PC-9 (cell line): ENCODE results near the gene CCDC148. TPM values are rescaled to one million over a fixed set of nuclear protein-coding genes. Genes with fewer than 3 reads are reported as not detected.

Experiments used
- BruUV-seq: library from RNA; stranded (reverse); fragments of 400-500 nt; replicated peaks from 2 replicates; lab custom pipeline; 2021; lab: Mats Ljungman, UMichigan
- CTCF ChIA-PET: fragments of 300-600 bp; sonication (Branson Sonifier 250); formaldehyde crosslinking; loops from one replicate; lab custom pipeline; 2022; ENCODE audit warnings: antibody characterized with exemption; lab: Charles Lee
- POLR2A ChIA-PET: fragments of 300-600 bp; sonication (Branson Sonifier 250); formaldehyde crosslinking; loops from one replicate; lab custom pipeline; 2022; ENCODE audit warnings: antibody characterized with exemption; ENCODE audit not compliant: unreplicated experiment; lab: Charles Lee
- DNase-seq, 2 experiments: peaks; one replicate each; pipeline versions ENCODE4 v3.0.0 to v3.0.0-alpha.2; 2015 to 2022; ENCODE audit warnings: mixed read lengths in 1 of 2
- H2AFZ ChIP-seq: fragments of 200-600 bp; sonication (generic); 2 replicates; pipeline ENCODE4 v1.8.1; 2017; ENCODE audit warnings: antibody characterized with exemption
- H3F3A ChIP-seq: fragments of 200-600 bp; sonication (generic); 2 replicates; pipeline ENCODE4 v1.8.1; 2017; ENCODE audit warnings: antibody characterized with exemption, mild to moderate bottlenecking, low read depth; ENCODE audit not compliant: insufficient read depth
- H3K27ac ChIP-seq: fragments of 200-600 bp; sonication (generic); 2 replicates; pipeline ENCODE4 v1.6.1; 2016; ENCODE audit warnings: mixed run types
- H3K27me3 ChIP-seq: fragments of 200-600 bp; sonication (generic); 2 replicates; pipeline ENCODE4 v1.6.1; 2016; ENCODE audit warnings: low read depth, mixed run types; ENCODE audit not compliant: insufficient read depth
- H3K36me3 ChIP-seq: fragments of 200-600 bp; sonication (generic); 2 replicates; pipeline ENCODE4 v1.6.1; 2016; ENCODE audit warnings: low read depth, mixed run types
- H3K4me1 ChIP-seq: fragments of 200-600 bp; sonication (generic); replicated peaks from 2 replicates; pipeline ENCODE4 v1.6.1; 2016; ENCODE audit warnings: mixed run types; ENCODE audit not compliant: insufficient read depth
- H3K4me2 ChIP-seq: fragments of 200-600 bp; sonication (generic); 2 replicates; pipeline ENCODE4 v1.6.1; 2017; ENCODE audit warnings: mixed run types
- H3K4me3 ChIP-seq: fragments of 200-600 bp; sonication (generic); 2 replicates; pipeline ENCODE4 v1.6.1; 2016; ENCODE audit warnings: mixed run types
- H3K79me2 ChIP-seq: fragments of 200-600 bp; sonication (generic); 2 replicates; pipeline ENCODE4 v1.6.1; 2017; ENCODE audit warnings: low read depth, mixed run types
- H3K9me2 ChIP-seq: fragments of 200-600 bp; sonication (generic); 2 replicates; pipeline ENCODE4 v1.8.1; 2017; ENCODE audit warnings: mild to moderate bottlenecking; ENCODE audit not compliant: insufficient read depth
- H3K9me3 ChIP-seq: fragments of 200-600 bp; sonication (generic); 2 replicates; pipeline ENCODE4 v1.8.1; 2016; ENCODE audit warnings: low read depth; ENCODE audit not compliant: insufficient read depth
- H4K20me1 ChIP-seq: fragments of 200-600 bp; sonication (generic); 2 replicates; pipeline ENCODE4 v1.8.1; 2017; ENCODE audit not compliant: insufficient read depth
- CTCF ChIP-seq: fragments of 200-600 bp; sonication (generic); conservative IDR thresholded peaks from 2 replicates; pipeline ENCODE4 v1.6.1; 2017; ENCODE audit warnings: mixed run types, antibody characterized with exemption, mild to moderate bottlenecking, moderate library complexity
- EZH2 ChIP-seq: fragments of 200-600 bp; sonication (generic); IDR thresholded peaks from 2 replicates; pipeline ENCODE4 v1.8.0; 2017; ENCODE audit warnings: antibody characterized with exemption, low read depth
- intact Hi-C: fragments of 100-400 bp; cut with micrococcal nuclease; formaldehyde crosslinking; loops from one replicate; pipeline ENCODE4 v1.10.0; 2022; ENCODE audit not compliant: unreplicated experiment
- total RNA-seq: library from RNA; stranded (reverse); gene quantifications from 2 replicates; pipeline ENCODE4 v1.2.3, GENCODE V29; 2021

The CCDC148 gene
- total RNA-seq, 1 experiment from 2014 or later, result 1.8 TPM

- POLR2A ChIA-PET, result no interaction called here
Observed at GRCh38 chr2:158392687-158393086, 63.9 kb downstream of the CCDC148 start.

GRCh38 chr2:158391876-158392275, 64.7 kb downstream of the CCDC148 start:
- DNase-seq, result no peak
- no peaks in the 10 kb centered on the region for H3K4me1 ChIP-seq
- no TSS peak for BruUV-seq
- no peaks in the 10 kb centered on the region for H3K9me3 ChIP-seq
- intact Hi-C loops, result no loop called here
- POLR2A ChIA-PET, result no interaction called here
- H3K9me2 ChIP-seq, result no peaks in the 10 kb centered on the region
- H3K27ac ChIP-seq, result no peak overlapping the region
- H3K36me3 ChIP-seq, result no peaks in the 10 kb centered on the region
- no peaks in the 10 kb centered on the region for H4K20me1 ChIP-seq
- no peak overlapping the region for H3K4me2 ChIP-seq
- no peaks in the 10 kb centered on the region for H3K27me3 ChIP-seq
- CTCF ChIA-PET, result no interaction called here
- TF ChIP-seq CTCF, result no peak
- TF ChIP-seq EZH2, result no peak
- H3K4me3 ChIP-seq, result no peak overlapping the region
- no peak overlapping the region for H2AFZ ChIP-seq
- H3F3A ChIP-seq, result no peaks in the 10 kb centered on the region
- H3K79me2 ChIP-seq, result no peaks in the 10 kb centered on the region

More at GRCh38 chr2:158392687-158393086, 63.9 kb downstream of the CCDC148 start:
- no peak for TF ChIP-seq CTCF
- TF ChIP-seq EZH2, result no peak
- H3K4me1 ChIP-seq, result no peaks in the 10 kb centered on the region
- no peaks in the 10 kb centered on the region for H3K36me3 ChIP-seq
- H3K27me3 ChIP-seq, result no peaks in the 10 kb centered on the region
- no peaks in the 10 kb centered on the region for H4K20me1 ChIP-seq
- H3K9me3 ChIP-seq, result no peaks in the 10 kb centered on the region
- CTCF ChIA-PET, result no interaction called here
- H3K4me2 ChIP-seq, result no peak overlapping the region
- H3K27ac ChIP-seq, result no peak overlapping the region
- no peaks in the 10 kb centered on the region for H3F3A ChIP-seq
- no peaks in the 10 kb centered on the region for H3K79me2 ChIP-seq
- intact Hi-C loops, result no loop called here
- no TSS peak for BruUV-seq
- H3K9me2 ChIP-seq, result no peaks in the 10 kb centered on the region
- H3K4me3 ChIP-seq, result no peak overlapping the region
- no peak for DNase-seq
- no peak overlapping the region for H2AFZ ChIP-seq

- H3K36me3 ChIP-seq, result no peaks in the 10 kb centered on the region
- no peak overlapping the region for H3K4me3 ChIP-seq
- TF ChIP-seq CTCF (no peak), EZH2 (no peak)
- H3K27me3 ChIP-seq, result no peaks in the 10 kb centered on the region
- no peaks in the 10 kb centered on the region for H3K79me2 ChIP-seq
- no peaks in the 10 kb centered on the region for H3K9me3 ChIP-seq
- no peak overlapping the region for H3K27ac ChIP-seq
- no peak for DNase-seq
- no peaks in the 10 kb centered on the region for H4K20me1 ChIP-seq
- BruUV-seq, result no TSS peak
- H2AFZ ChIP-seq, result no peak overlapping the region
- POLR2A ChIA-PET, result no interaction called here
- no peak overlapping the region for H3K4me2 ChIP-seq
- H3K4me1 ChIP-seq, result no peaks in the 10 kb centered on the region
- no peaks in the 10 kb centered on the region for H3F3A ChIP-seq
- intact Hi-C loops, result no loop called here
- no peaks in the 10 kb centered on the region for H3K9me2 ChIP-seq
- CTCF ChIA-PET, result no interaction called here
Observed at GRCh38 chr2:158391361-158391760, 65.2 kb downstream of the CCDC148 start.
